OCI-LY7 (cell line): ENCODE results near the gene TMEM242. TPM values are rescaled to one million over a fixed set of nuclear protein-coding genes. Genes with fewer than 3 reads are reported as not detected.

ENCODE experiments used
- BruUV-seq: library from RNA; stranded (reverse); fragments of 400-500 nt; replicated peaks from 2 replicates; lab custom pipeline; 2021; lab: Mats Ljungman, UMichigan
- CTCF ChIA-PET: fragments of 300-600 bp; sonication (Branson Sonifier 250); formaldehyde crosslinking; loops from one replicate; lab custom pipeline; 2022; ENCODE audit warnings: antibody characterized with exemption; ENCODE audit not compliant: unreplicated experiment; lab: Charles Lee
- POLR2A ChIA-PET: fragments of 300-600 bp; sonication (Branson Sonifier 250); formaldehyde crosslinking; loops from one replicate; lab custom pipeline; 2022; ENCODE audit warnings: antibody characterized with exemption; lab: Charles Lee
- DNase-seq: peaks from one replicate; pipeline ENCODE4 v3.0.0-alpha.2; 2015; ENCODE audit warnings: low spot score
- H2AFZ ChIP-seq: fragments of 200-600 bp; sonication (generic), shearing (Covaris generic); 2 replicates; pipeline ENCODE4 v1.6.1; 2014; ENCODE audit warnings: mild to moderate bottlenecking, antibody characterized with exemption, low read length, moderate library complexity
- H3K27ac ChIP-seq: fragments of 200-600 bp; sonication (generic); 2 replicates; pipeline ENCODE4 v1.5.1; 2014; ENCODE audit warnings: mixed run types, low read depth, mild to moderate bottlenecking, moderate library complexity, low read length, inconsistent platforms; ENCODE audit not compliant: poor library complexity, severe bottlenecking
- H3K36me3 ChIP-seq: fragments of 200-600 bp; sonication (generic); 2 replicates; pipeline ENCODE4 v1.6.1; 2014; ENCODE audit warnings: mild to moderate bottlenecking, antibody characterized with exemption, low read length, moderate library complexity, mixed read lengths; ENCODE audit not compliant: insufficient read depth
- H3K4me1 ChIP-seq: fragments of 200-600 bp; sonication (generic); 2 replicates; pipeline ENCODE4 v1.5.1; 2014; ENCODE audit warnings: mild to moderate bottlenecking, low read length; ENCODE audit not compliant: insufficient read depth, poor library complexity, severe bottlenecking
- H3K4me2 ChIP-seq: fragments of 200-600 bp; sonication (generic); 2 replicates; pipeline ENCODE4 v1.6.1; 2014; ENCODE audit warnings: mild to moderate bottlenecking, low read length
- H3K4me3 ChIP-seq: fragments of 200-600 bp; sonication (generic); 2 replicates; pipeline ENCODE4 v1.5.1; 2014; ENCODE audit warnings: mild to moderate bottlenecking, low read depth, low read length; ENCODE audit not compliant: poor library complexity, severe bottlenecking
- H3K79me2 ChIP-seq: fragments of 200-600 bp; sonication (generic); 2 replicates; pipeline ENCODE4 v1.6.1; 2016; ENCODE audit warnings: low read depth, mild to moderate bottlenecking, low read length, moderate library complexity, mixed read lengths; ENCODE audit not compliant: insufficient read depth
- H3K9me2 ChIP-seq: fragments of 200-600 bp; sonication (generic); 2 replicates; pipeline ENCODE4 v1.6.1; 2016; ENCODE audit warnings: mild to moderate bottlenecking, low read length, mixed read lengths; ENCODE audit not compliant: insufficient read depth
- H3K9me3 ChIP-seq: fragments of 200-600 bp; sonication (generic); 2 replicates; pipeline ENCODE4 v1.6.1; 2014; ENCODE audit warnings: mild to moderate bottlenecking, mixed run types, low read length, mixed read lengths
- H4K20me1 ChIP-seq: fragments of 200-600 bp; sonication (generic); 2 replicates; pipeline ENCODE4 v1.6.1; 2014; ENCODE audit warnings: mild to moderate bottlenecking, antibody characterized with exemption, low read length, moderate library complexity, mixed read lengths; ENCODE audit not compliant: insufficient read depth
- EZH2phosphoT487 ChIP-seq: fragments of 200-600 bp; sonication (generic); IDR thresholded peaks from 2 replicates; pipeline ENCODE4 v1.6.1; 2018; ENCODE audit warnings: low read depth, borderline replicate concordance, mild to moderate bottlenecking, mixed run types, antibody characterized with exemption, low read length, moderate library complexity, mixed read lengths
- intact Hi-C: fragments of 100-400 bp; cut with micrococcal nuclease; formaldehyde crosslinking; loops from one replicate; pipeline ENCODE4 v1.10.0; 2022; ENCODE audit not compliant: unreplicated experiment
- total RNA-seq, 2 experiments: library from RNA; depleted of rRNA in 1 of 2; stranded (reverse); fragments of >200 nt in 1 of 2; shearing (Covaris generic) in 1 of 2; gene quantifications; 2 replicates each; pipeline ENCODE4 v1.2.3, GENCODE V29; 2014 to 2022
- TF ChIP-seq, protein P1 (sequence below): fragments of 200-600 bp; sonication (generic); conservative IDR thresholded peaks from 2 replicates; pipeline ENCODE4 v1.5.1; 2014; ENCODE audit warnings: mild to moderate bottlenecking, antibody characterized with exemption, low read length, moderate library complexity, mixed read lengths

TMEM242 gene
- total RNA-seq, 2 experiments from 2014 or later: 4.5 to 9.2 TPM

DNA sequence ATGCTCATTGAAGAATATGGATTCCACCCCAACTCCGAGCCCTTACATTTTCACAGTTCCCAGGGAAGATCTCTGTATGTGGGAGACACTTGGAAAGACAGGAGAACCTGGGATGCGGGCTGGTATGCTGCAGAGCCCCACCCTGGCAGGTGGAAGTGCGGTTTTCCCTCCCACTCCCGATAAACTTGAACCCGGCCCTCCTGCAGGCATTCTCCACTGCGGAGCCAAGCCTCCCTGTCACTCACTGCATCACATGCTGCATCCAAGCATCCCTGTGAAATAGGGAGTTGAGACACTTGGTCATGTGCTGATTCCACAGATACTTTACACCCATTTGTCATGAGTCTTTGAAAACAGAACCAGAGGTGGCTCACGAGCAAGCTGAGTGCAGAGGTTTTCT lies 35.4 kb downstream of the TMEM242 start:
- H3K4me1 ChIP-seq: no peaks in the 10 kb centered on the region
- H3K27ac ChIP-seq: no peak overlapping the region
- no peak overlapping the region for H3K4me2 ChIP-seq
- ChIA-PET CTCF (no interaction called here), POLR2A (interaction anchor here (0.6 to 0.9 kb wide), 2 partner anchors 27 to 734 kb away, joined by 3 read pairs; no protein-coding TSS in a partner anchor)
- H3K4me3 ChIP-seq: no peak overlapping the region
- no peaks in the 10 kb centered on the region for H3K9me3 ChIP-seq
- H4K20me1 ChIP-seq: no peaks in the 10 kb centered on the region
- no TSS peak for BruUV-seq
- no peaks in the 10 kb centered on the region for H3K36me3 ChIP-seq
- H3K9me2 ChIP-seq: no peaks in the 10 kb centered on the region
- H3K79me2 ChIP-seq: no peaks in the 10 kb centered on the region
- H2AFZ ChIP-seq: no peak overlapping the region
- TF ChIP-seq, protein P1, sequence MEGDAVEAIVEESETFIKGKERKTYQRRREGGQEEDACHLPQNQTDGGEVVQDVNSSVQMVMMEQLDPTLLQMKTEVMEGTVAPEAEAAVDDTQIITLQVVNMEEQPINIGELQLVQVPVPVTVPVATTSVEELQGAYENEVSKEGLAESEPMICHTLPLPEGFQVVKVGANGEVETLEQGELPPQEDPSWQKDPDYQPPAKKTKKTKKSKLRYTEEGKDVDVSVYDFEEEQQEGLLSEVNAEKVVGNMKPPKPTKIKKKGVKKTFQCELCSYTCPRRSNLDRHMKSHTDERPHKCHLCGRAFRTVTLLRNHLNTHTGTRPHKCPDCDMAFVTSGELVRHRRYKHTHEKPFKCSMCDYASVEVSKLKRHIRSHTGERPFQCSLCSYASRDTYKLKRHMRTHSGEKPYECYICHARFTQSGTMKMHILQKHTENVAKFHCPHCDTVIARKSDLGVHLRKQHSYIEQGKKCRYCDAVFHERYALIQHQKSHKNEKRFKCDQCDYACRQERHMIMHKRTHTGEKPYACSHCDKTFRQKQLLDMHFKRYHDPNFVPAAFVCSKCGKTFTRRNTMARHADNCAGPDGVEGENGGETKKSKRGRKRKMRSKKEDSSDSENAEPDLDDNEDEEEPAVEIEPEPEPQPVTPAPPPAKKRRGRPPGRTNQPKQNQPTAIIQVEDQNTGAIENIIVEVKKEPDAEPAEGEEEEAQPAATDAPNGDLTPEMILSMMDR: no peak
- intact Hi-C loops: no loop called here
- DNase-seq: no peak

DNA sequence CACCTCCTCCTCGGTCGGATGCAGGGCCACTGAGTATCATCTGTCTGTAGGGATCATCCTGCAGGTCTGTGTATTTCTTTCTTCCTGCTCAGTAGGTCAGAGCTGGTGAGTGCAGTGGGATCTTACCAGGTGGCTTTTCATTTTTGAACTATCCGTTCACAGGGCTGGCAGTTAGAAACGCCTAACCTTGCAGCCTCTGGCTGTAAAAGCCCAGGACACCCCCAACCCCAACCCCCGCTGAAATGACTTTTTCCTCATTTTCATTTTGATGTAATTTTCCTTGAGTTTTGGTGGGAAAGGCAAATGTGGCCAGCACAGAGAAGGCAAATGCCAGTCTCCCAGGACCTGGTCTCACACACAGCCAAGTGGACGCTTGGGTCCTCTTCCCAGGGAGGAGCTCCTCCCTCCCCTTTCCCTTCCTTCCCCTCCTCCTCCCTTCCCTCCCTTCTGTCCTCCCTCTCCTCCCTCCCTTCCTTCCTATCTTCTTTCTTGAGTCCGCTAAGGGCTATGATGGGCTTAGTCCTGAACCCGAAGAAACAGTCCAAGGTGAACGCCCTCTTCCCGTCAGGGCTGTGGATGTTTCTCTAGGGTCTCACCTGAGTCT lies 36.0 kb downstream of the TMEM242 start:
- no TSS peak for BruUV-seq
- Histone ChIP-seq H2AFZ (no peak overlapping the region), H3K36me3 (no peaks in the 10 kb centered on the region), H4K20me1 (no peaks in the 10 kb centered on the region), H3K79me2 (no peaks in the 10 kb centered on the region), H3K4me2 (no peak overlapping the region), H3K9me3 (no peaks in the 10 kb centered on the region), H3K4me1 (no peaks in the 10 kb centered on the region), H3K27ac (no peak overlapping the region), H3K9me2 (no peaks in the 10 kb centered on the region), H3K4me3 (no peak overlapping the region)
- intact Hi-C loops: no loop called here
- TF ChIP-seq, protein P1: no peak
- no peak for TF ChIP-seq EZH2phosphoT487
- CTCF ChIA-PET: no interaction called here
- POLR2A ChIA-PET: interaction anchor here (0.6 kb wide), 1 partner anchor 734 kb away, joined by 3 read pairs; no protein-coding TSS in a partner anchor
- no peak for DNase-seq

DNA sequence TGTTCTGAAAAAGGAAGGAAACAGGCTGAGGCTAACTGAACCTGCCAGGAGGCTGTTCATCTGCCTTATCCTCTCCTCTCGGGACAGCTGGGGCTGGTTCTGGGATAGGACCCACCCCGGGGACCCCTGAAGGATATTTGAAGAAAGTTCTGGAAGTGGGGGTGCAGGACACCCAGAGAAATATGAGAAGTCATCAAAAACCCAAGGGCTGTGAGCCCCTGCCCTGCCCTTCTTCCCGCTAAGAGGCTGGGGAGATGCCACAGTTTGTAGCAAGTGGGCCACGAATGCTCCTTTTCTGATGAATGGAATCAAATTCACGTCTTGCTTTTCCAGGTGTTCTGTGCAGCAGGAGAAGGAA lies 37.9 kb downstream of the TMEM242 start:
- Histone ChIP-seq H3K4me3 (no peak overlapping the region), H3K79me2 (no peaks in the 10 kb centered on the region), H3K4me1 (no peaks in the 10 kb centered on the region), H3K27ac (no peak overlapping the region), H3K36me3 (no peaks in the 10 kb centered on the region), H3K9me3 (no peaks in the 10 kb centered on the region), H2AFZ (no peak overlapping the region), H4K20me1 (no peaks in the 10 kb centered on the region), H3K4me2 (no peak overlapping the region), H3K9me2 (no peaks in the 10 kb centered on the region)
- intact Hi-C loops: no loop called here
- POLR2A ChIA-PET: no interaction called here
- no peak for DNase-seq
- CTCF ChIA-PET: no interaction called here
- no peak for TF ChIP-seq EZH2phosphoT487
- TF ChIP-seq, protein P1: no peak
- BruUV-seq: no TSS peak
